Activated T-helper 2 cell treated with anti-CD3 and anti-CD28 coated beads, Interferon-gamma antibody, Interleukin-2, Interleukin-4, amounts not matched to agents 10 μg/mL and 5 μg/mL and 100 μg/mL, durations not matched to agents 14 hours and 24 hours and 36 hours (primary cell): ENCODE measurements around the gene CACNG3. TPM values are rescaled to one million over a fixed set of nuclear protein-coding genes. Genes with fewer than 3 reads are reported as not detected.

Experiments
- DNase-seq: peaks from one replicate; pipeline ENCODE4 v3.0.0; 2021; ENCODE audit warnings: low spot score
- H3K27ac Mint-ChIP-seq: one replicate; pipeline ENCODE4 v1.8.0; 2021; ENCODE audit warnings: mixed read lengths
- H3K27me3 Mint-ChIP-seq: one replicate; pipeline ENCODE4 v1.8.0; 2021; ENCODE audit warnings: low read depth, mixed read lengths
- H3K36me3 Mint-ChIP-seq: one replicate; pipeline ENCODE4 v1.8.0; 2021; ENCODE audit warnings: low read depth, mixed read lengths
- H3K4me1 Mint-ChIP-seq: one replicate; pipeline ENCODE4 v1.8.0; 2021; ENCODE audit warnings: low read depth, mixed read lengths
- H3K4me3 Mint-ChIP-seq: one replicate; pipeline ENCODE4 v1.8.0; 2021; ENCODE audit warnings: low read depth, mild to moderate bottlenecking, moderate library complexity, mixed read lengths
- H3K9me3 Mint-ChIP-seq: one replicate; pipeline ENCODE4 v1.8.0; 2021; ENCODE audit warnings: mixed read lengths
- intact Hi-C: fragments of 100-400 bp; cut with micrococcal nuclease; formaldehyde crosslinking; loops from one replicate; pipeline ENCODE4 v1.15.1; 2023
- total RNA-seq: library from RNA; stranded (reverse); gene quantifications from 2 replicates; pipeline ENCODE4 v1.2.3, GENCODE V29; 2022

The CACNG3 gene
- total RNA-seq, 1 donor from 2014 or later = not detected

GRCh38 chr16:24246911-24247607, 9.1 kb upstream of the CACNG3 start:
- no peak for DNase-seq
- H3K27ac Mint-ChIP-seq = no peak overlapping the region
- peaks cover 14% of the 10 kb centered on the region for H3K27me3 Mint-ChIP-seq
- no peaks in the 10 kb centered on the region for H3K36me3 Mint-ChIP-seq
- H3K4me3 Mint-ChIP-seq = no peak overlapping the region
- intact Hi-C loops = no loop called here
- H3K9me3 Mint-ChIP-seq = no peaks in the 10 kb centered on the region
- no peaks in the 10 kb centered on the region for H3K4me1 Mint-ChIP-seq

DNA sequence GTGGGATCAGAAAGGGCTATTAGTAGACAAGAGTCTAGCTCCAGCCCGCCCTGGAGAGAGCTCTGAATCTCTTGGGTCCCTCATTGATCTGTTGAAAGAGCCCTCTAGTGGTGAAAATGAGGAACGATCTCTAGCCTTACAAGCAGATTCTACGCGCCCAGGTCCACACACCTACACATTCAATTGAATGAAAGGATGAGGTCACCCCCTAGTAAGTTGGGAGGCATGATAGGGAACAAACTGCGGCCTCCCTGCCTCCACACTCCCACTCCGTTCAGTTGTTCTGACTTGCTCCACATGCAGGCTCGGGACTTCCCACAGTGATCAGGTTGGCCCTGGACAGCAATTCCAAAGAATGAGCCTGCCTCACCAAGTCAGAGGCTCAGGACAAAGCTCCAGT, 2.9 kb upstream of the CACNG3 start:
- Mint-ChIP-seq H3K4me3 (no peak overlapping the region), H3K27me3 (peaks cover 40% of the 10 kb centered on the region), H3K36me3 (no peaks in the 10 kb centered on the region), H3K4me1 (peaks cover 4% of the 10 kb centered on the region), H3K9me3 (no peaks in the 10 kb centered on the region), H3K27ac (no peak overlapping the region)
- DNase-seq = peak; percentile 12
- intact Hi-C loops = loop anchor here (1.0 to 10.0 kb wide), 5 partner anchors 61 to 448 kb away; no protein-coding TSS in a partner anchor

DNA sequence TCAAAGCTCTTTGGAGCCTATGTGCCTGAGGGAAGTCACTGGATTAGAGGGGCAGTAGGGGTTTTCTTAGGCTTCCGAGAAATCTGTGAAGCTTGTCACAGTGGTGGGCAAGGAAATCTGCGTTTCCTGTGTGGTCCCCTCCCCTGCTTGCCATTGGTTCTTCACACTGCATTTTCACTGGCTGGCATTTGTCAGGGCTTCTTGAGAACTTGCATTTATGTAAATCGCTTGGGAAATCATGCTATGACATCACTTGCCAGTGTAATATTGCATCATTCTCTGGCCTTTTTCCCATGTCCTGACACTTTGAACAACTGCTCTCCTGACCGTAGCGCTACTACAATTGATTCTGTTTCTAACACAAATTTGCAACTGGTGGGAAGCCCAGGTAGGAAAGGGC, 1.8 kb downstream of the CACNG3 start:
- DNase-seq = no peak
- H3K4me1 Mint-ChIP-seq = peaks cover 4% of the 10 kb centered on the region
- no peak overlapping the region for H3K27ac Mint-ChIP-seq
- intact Hi-C loops = loop anchor here (10.0 kb wide), 2 partner anchors 123 to 453 kb away; no protein-coding TSS in a partner anchor
- H3K9me3 Mint-ChIP-seq = no peaks in the 10 kb centered on the region
- H3K36me3 Mint-ChIP-seq = no peaks in the 10 kb centered on the region
- no peak overlapping the region for H3K4me3 Mint-ChIP-seq
- H3K27me3 Mint-ChIP-seq = peaks cover 42% of the 10 kb centered on the region

DNA sequence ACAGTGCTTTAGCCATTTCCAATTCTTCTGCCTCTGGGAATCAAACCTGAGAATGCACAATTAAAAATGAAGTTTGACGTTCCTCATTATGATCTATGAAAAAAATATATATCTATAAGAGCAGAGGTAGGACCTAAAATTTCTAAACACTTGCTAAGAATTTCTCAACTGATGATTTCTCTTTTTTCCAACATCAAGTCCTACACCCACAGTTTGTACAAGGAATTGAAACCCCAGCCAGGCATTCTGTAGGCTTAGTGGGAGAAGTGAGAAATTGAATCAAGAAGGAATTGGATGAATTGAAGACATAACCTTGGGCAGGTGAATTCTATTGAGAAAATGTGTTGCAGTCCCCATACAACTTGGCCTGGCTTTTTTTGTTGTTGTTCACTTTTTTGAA, 2.7 kb downstream of the CACNG3 start:
- DNase-seq = no peak
- Mint-ChIP-seq H3K9me3 (no peaks in the 10 kb centered on the region), H3K36me3 (no peaks in the 10 kb centered on the region), H3K27me3 (peaks cover 39% of the 10 kb centered on the region), H3K4me1 (no peaks in the 10 kb centered on the region), H3K27ac (no peak overlapping the region), H3K4me3 (no peak overlapping the region)
- intact Hi-C loops = loop anchor here (10.0 kb wide), 2 partner anchors 124 to 454 kb away; no protein-coding TSS in a partner anchor

DNA sequence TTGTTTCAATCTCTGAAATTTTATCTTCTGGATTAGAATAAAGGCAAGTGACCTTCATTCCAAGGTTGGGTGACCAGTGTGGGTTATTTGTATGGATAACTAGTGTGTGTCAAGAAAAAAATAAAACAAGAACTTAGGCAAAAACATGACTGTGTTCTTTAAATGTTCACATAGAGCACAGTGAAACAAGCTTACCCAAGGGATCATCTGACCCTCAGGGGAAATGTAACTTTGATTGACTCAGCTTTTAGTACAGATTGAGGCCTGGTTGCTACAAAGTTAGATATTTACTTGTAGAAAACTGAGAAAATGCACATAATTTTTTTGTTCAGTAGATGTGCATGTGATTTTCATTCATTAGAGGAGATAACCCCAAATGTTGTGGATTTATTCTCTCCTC, 6.7 kb downstream of the CACNG3 start:
- DNase-seq = no peak
- Mint-ChIP-seq H3K27ac (no peak overlapping the region), H3K9me3 (no peaks in the 10 kb centered on the region), H3K27me3 (peaks cover 8% of the 10 kb centered on the region), H3K36me3 (no peaks in the 10 kb centered on the region), H3K4me3 (no peak overlapping the region), H3K4me1 (no peaks in the 10 kb centered on the region)
- intact Hi-C loops = no loop called here

- DNase-seq = no peak
- intact Hi-C loops = no loop called here
- no peak overlapping the region for H3K4me3 Mint-ChIP-seq
- H3K36me3 Mint-ChIP-seq = no peaks in the 10 kb centered on the region
- H3K27ac Mint-ChIP-seq = no peak overlapping the region
- no peaks in the 10 kb centered on the region for H3K9me3 Mint-ChIP-seq
- H3K4me1 Mint-ChIP-seq = no peaks in the 10 kb centered on the region
- peaks cover 20% of the 10 kb centered on the region for H3K27me3 Mint-ChIP-seq
Observed at GRCh38 chr16:24270721-24271442, 14.7 kb downstream of the CACNG3 start.

DNA sequence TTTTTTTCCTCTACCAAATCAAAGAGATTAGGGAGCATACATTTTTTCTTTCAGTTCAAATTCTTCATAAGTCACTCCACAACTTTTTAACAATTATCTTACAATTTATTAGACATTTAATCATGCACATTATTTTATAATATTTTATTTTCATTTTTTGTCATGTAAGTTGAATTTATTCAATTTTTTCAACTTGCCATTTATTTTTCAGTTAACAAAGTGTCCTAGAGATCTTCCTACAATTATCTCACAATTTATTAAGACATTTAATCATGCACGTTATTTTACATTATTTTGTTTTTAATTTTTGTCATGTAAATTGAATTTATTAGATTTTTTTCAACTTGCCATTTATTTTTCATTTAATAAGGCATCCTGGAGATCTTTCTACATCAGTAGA, 16.2 kb downstream of the CACNG3 start:
- Mint-ChIP-seq H3K27ac (no peak overlapping the region), H3K27me3 (peaks cover 24% of the 10 kb centered on the region), H3K4me3 (no peak overlapping the region), H3K36me3 (no peaks in the 10 kb centered on the region), H3K4me1 (no peaks in the 10 kb centered on the region), H3K9me3 (no peaks in the 10 kb centered on the region)
- intact Hi-C loops = no loop called here
- DNase-seq = no peak

GRCh38 chr16:24273508-24274182, 17.5 kb downstream of the CACNG3 start:
- Mint-ChIP-seq H3K9me3 (no peaks in the 10 kb centered on the region), H3K4me1 (no peaks in the 10 kb centered on the region), H3K36me3 (no peaks in the 10 kb centered on the region), H3K4me3 (no peak overlapping the region), H3K27me3 (peaks cover 24% of the 10 kb centered on the region), H3K27ac (no peak overlapping the region)
- intact Hi-C loops = no loop called here
- DNase-seq = no peak

GRCh38 chr16:24275413-24275812, 19.3 kb downstream of the CACNG3 start:
- intact Hi-C loops = no loop called here
- Mint-ChIP-seq H3K27me3 (peaks cover 19% of the 10 kb centered on the region), H3K36me3 (no peaks in the 10 kb centered on the region), H3K4me3 (no peak overlapping the region), H3K9me3 (no peaks in the 10 kb centered on the region), H3K27ac (no peak overlapping the region), H3K4me1 (no peaks in the 10 kb centered on the region)
- DNase-seq = no peak

DNA sequence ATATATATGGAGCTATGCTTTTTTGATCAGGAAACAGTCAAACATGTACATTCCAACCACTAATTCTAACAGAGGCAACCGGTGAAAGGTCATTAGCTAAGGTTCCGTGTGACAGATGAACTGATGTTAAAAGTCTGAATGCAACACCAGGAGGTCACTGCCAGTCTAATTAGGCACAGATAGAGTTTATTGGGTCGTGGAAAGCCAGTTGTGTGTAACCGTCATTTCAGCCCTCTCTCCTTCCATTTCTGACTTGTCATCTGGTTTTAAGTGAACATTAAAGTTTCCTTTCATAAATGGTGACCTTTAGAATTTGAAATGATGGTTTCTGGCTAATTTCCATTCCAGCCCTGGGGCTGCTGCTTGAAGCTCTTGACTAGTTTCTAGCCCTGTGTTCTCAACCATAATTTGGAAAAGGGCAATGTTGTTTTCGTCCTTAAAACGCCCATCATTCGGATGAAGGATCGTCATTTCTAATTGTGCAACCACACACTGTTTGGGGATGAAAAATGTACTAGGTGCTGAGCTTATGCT, 23.9 kb downstream of the CACNG3 start:
- Mint-ChIP-seq H3K4me3 (no peak overlapping the region), H3K36me3 (no peaks in the 10 kb centered on the region), H3K27ac (no peak overlapping the region), H3K27me3 (peaks cover 10% of the 10 kb centered on the region), H3K9me3 (no peaks in the 10 kb centered on the region), H3K4me1 (no peaks in the 10 kb centered on the region)
- intact Hi-C loops = no loop called here
- no peak for DNase-seq

- Mint-ChIP-seq H3K4me3 (no peak overlapping the region), H3K4me1 (no peaks in the 10 kb centered on the region), H3K9me3 (no peaks in the 10 kb centered on the region), H3K36me3 (no peaks in the 10 kb centered on the region), H3K27me3 (peaks cover 8% of the 10 kb centered on the region), H3K27ac (no peak overlapping the region)
- intact Hi-C loops = no loop called here
- no peak for DNase-seq
Observed at GRCh38 chr16:24281466-24281865, 25.3 kb downstream of the CACNG3 start.

DNA sequence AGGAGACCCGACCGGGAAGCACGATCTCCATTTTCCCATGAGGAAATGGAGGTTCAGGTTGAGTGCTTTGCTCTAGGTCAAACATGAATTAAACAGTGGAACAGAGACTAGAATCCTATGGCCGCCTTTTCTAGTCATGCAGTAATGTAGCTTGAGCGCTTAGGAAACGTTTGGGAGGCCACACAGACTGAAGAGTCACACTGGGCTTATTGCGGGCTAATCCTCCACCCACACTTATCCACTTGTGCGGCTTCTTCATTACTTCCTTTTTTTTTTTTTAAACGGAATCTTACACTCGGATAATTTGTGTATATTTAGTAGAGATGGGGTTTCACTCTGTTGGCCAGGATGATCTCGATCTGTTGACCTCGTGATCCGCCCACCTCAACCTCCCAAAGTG, 26.0 kb downstream of the CACNG3 start:
- Mint-ChIP-seq H3K4me3 (no peak overlapping the region), H3K9me3 (no peaks in the 10 kb centered on the region)

More for the DNA sequence above, 26.0 kb downstream of the CACNG3 start:
- Mint-ChIP-seq H3K36me3 (no peaks in the 10 kb centered on the region), H3K27ac (no peak overlapping the region), H3K27me3 (peaks cover 5% of the 10 kb centered on the region), H3K4me1 (no peaks in the 10 kb centered on the region)
- no peak for DNase-seq
- intact Hi-C loops = no loop called here
